HepG2 (cell line): ENCODE results near the gene TMEM63B. TPM values are rescaled to one million over a fixed set of nuclear protein-coding genes. Genes with fewer than 3 reads are reported as not detected.
A peak's percentile ranks its signal among the peaks of the same experiment; 100 is the strongest.

Experiments used
- ATAC-seq: fragments of 200-7000 bp; cut with Tn5 transposase; 3 replicates; pipeline ENCODE4 v1.9.1; 2020; ENCODE audit warnings: mild to moderate bottlenecking, moderate library complexity
- BruUV-seq: library from RNA; stranded (reverse); fragments of 400-500 nt; replicated peaks from 2 replicates; lab custom pipeline; 2021; lab: Mats Ljungman, UMichigan
- CTCF ChIA-PET: fragments of 300-600 bp; formaldehyde crosslinking; extraction: SDS; loops from one replicate; lab custom pipeline; 2021; ENCODE audit warnings: low total read pairs, inconsistent platforms, low intra/inter-chr PET ratio; lab: Yijun Ruan, JAX
- POLR2A ChIA-PET: fragments of 350-600 bp; sonication (Branson Sonifier 250); formaldehyde crosslinking; loops from one replicate; lab custom pipeline; 2020; ENCODE audit warnings: antibody characterized with exemption, inconsistent platforms; lab: Yijun Ruan, JAX
- DNase-seq: peaks from one replicate; pipeline ENCODE4 v3.0.0-alpha.2; 2015; ENCODE audit warnings: low spot score
- FAIRE-seq: peaks from 3 replicates; lab custom pipeline; 2011; peaks lifted over from hg19 to GRCh38; lab: Jason Lieb, UNC
- H2AFZ ChIP-seq: one replicate; pipeline ENCODE4 v1.6.1; 2011; ENCODE audit warnings: low read length, inconsistent platforms
- H3K27ac ChIP-seq: fragments of 300-600 bp; 3 replicates; pipeline ENCODE4 v1.8.0; 2011; ENCODE audit warnings: mixed run types, mild to moderate bottlenecking, mixed read lengths, low read length, inconsistent platforms; ENCODE audit not compliant: insufficient read depth; ENCODE audit errors: extremely low read length
- H3K27me3 ChIP-seq, 2 experiments: fragments of 200-600 bp in 1 of 2; 2 replicates in 1 of 2; 3 replicates in 1 of 2; pipeline versions ENCODE4 v1.6.0 to v1.8.0; 2011; ENCODE audit warnings: low read length in 2 of 2, mild to moderate bottlenecking in 2 of 2, moderate library complexity in 2 of 2, inconsistent platforms in 1 of 2; ENCODE audit not compliant: insufficient read depth in 2 of 2, control insufficient read depth in 1 of 2
- H3K36me3 ChIP-seq, 2 experiments: fragments of 200-600 bp in 1 of 2; replicated peaks in 1 of 2; 2 replicates in 1 of 2; 3 replicates in 1 of 2; pipeline versions ENCODE4 v1.5.1 to v1.8.0; 2011; ENCODE audit warnings: low read length in 2 of 2, inconsistent platforms in 1 of 2; ENCODE audit not compliant: insufficient read depth in 2 of 2, control insufficient read depth in 1 of 2
- H3K4me1 ChIP-seq: 2 replicates; pipeline ENCODE4 v1.5.1; 2012; ENCODE audit warnings: low read length, inconsistent platforms; ENCODE audit not compliant: insufficient read depth
- H3K4me2 ChIP-seq: 2 replicates; pipeline ENCODE4 v1.6.0; 2011; ENCODE audit warnings: low read depth, low read length, inconsistent platforms
- H3K4me3 ChIP-seq, 3 experiments: fragments of 200-600 bp in 1 of 3; sonication (generic), shearing (Covaris generic) in 1 of 3; replicated peaks in 1 of 3; 2 replicates each; pipeline ENCODE4 v1.5.1; 2011 to 2016; ENCODE audit warnings: low read length in 3 of 3, inconsistent platforms in 2 of 3, low read depth in 2 of 3, mild to moderate bottlenecking in 2 of 3, control low read depth in 1 of 3, mixed read lengths in 1 of 3; ENCODE audit not compliant: insufficient read depth in 1 of 3
- H3K79me2 ChIP-seq: one replicate; pipeline ENCODE4 v1.6.1; 2011; ENCODE audit warnings: low read length, inconsistent platforms; ENCODE audit not compliant: insufficient read depth
- H3K9ac ChIP-seq: 2 replicates; pipeline ENCODE4 v1.6.0; 2011; ENCODE audit warnings: mild to moderate bottlenecking, low read depth, low read length, inconsistent platforms; ENCODE audit not compliant: insufficient read depth
- H3K9me3 ChIP-seq: 2 replicates; pipeline ENCODE4 v1.5.1; 2012; ENCODE audit warnings: mild to moderate bottlenecking, low read length
- H4K20me1 ChIP-seq: 2 replicates; pipeline ENCODE4 v1.6.0; 2011; ENCODE audit warnings: inconsistent platforms, mild to moderate bottlenecking, low read length, moderate library complexity; ENCODE audit not compliant: insufficient read depth
- ARID4A ChIP-seq: sonication (generic); formaldehyde crosslinking; IDR thresholded peaks from 2 replicates; pipeline ENCODE4 v1.5.0; 2020; ENCODE audit warnings: mild to moderate bottlenecking, missing genetic modification reagents, borderline replicate concordance
- HNF1B ChIP-seq: sonication (generic); formaldehyde crosslinking; IDR thresholded peaks from 2 replicates; pipeline ENCODE4 v1.5.1; 2020; ENCODE audit warnings: mild to moderate bottlenecking, moderate library complexity, missing genetic modification reagents
- KAT8 ChIP-seq: IDR thresholded peaks from 2 replicates; pipeline ENCODE4 v1.6.1; 2016; ENCODE audit warnings: missing genetic modification reagents, missing compliant biosample characterization
- MTERF4 ChIP-seq: sonication (generic); formaldehyde crosslinking; IDR thresholded peaks from 2 replicates; pipeline ENCODE4 v1.8.0; 2023; ENCODE audit warnings: mild to moderate bottlenecking, missing genetic modification reagents
- SAP130 ChIP-seq: IDR thresholded peaks from 2 replicates; pipeline ENCODE4 v1.6.1; 2016; ENCODE audit warnings: low read depth
- ZNF292 ChIP-seq: sonication (generic); formaldehyde crosslinking; IDR thresholded peaks from 2 replicates; pipeline ENCODE4 v1.8.1; 2022; ENCODE audit warnings: mild to moderate bottlenecking, low read depth, missing genetic modification reagents, borderline replicate concordance
- ZNF790 ChIP-seq: sonication (generic); formaldehyde crosslinking; IDR thresholded peaks from 2 replicates; pipeline ENCODE4 v1.8.0; 2022; ENCODE audit warnings: missing genetic modification reagents, mild to moderate bottlenecking, borderline replicate concordance
- WGBS: methylation state at CpG from one replicate; pipeline ENCODE4 v1.1.6; 2017; ENCODE audit warnings: low lambda C conversion rate; 5-methylcytosine and 5-hydroxymethylcytosine counted together
- in situ Hi-C: cut with HindIII; loops from 2 replicates; pipeline ENCODE4 v1.10.0; 2017; ENCODE audit warnings: low pct_unique_long_range_greater_than_20kb; ENCODE audit not compliant: extremely low pct_ligation_motif_present
- intact Hi-C: fragments of 100-400 bp; cut with micrococcal nuclease; formaldehyde crosslinking; loops from one replicate; pipeline ENCODE4 v1.10.0; 2022; ENCODE audit not compliant: unreplicated experiment
- polyA plus RNA-seq, 8 experiments: library from polyadenylated mRNA; depleted of rRNA in 3 of 8; stranded (reverse) in 7 of 8; unstranded in 1 of 8; fragments of >200 nt; fragmentation: Illumina TruSeq in 4 of 8; extraction: Trizol in 4 of 8; gene quantifications; 2 replicates each; pipeline versions ENCODE4 v1.2.1 to v1.2.3, GENCODE V29; 2011 to 2016; ENCODE audit warnings: low read depth in 4 of 8, missing spikeins in 1 of 8, mixed read lengths in 1 of 8; ENCODE audit not compliant: insufficient read depth in 1 of 8
- total RNA-seq, 5 experiments: library from RNA; depleted of rRNA; stranded (reverse); fragments of >200 nt; fragmentation: Illumina TruSeq; extraction: Trizol; gene quantifications; 2 replicates each; pipeline ENCODE4 v1.2.3, GENCODE V29; 2016; ENCODE audit warnings: low read depth in 1 of 5
- TF ChIP-seq, protein P1 (sequence below): sonication (generic); formaldehyde crosslinking; conservative IDR thresholded peaks from 2 replicates; pipeline ENCODE4 v1.8.0; 2022; ENCODE audit warnings: low read depth, missing genetic modification reagents

The TMEM63B gene
- total and polyA plus RNA-seq, 2 of the 13 experiments (the other 11 are each of a cell fraction or from before 2014, with no cell fraction given), result 27.4 to 75.8 TPM

DNA sequence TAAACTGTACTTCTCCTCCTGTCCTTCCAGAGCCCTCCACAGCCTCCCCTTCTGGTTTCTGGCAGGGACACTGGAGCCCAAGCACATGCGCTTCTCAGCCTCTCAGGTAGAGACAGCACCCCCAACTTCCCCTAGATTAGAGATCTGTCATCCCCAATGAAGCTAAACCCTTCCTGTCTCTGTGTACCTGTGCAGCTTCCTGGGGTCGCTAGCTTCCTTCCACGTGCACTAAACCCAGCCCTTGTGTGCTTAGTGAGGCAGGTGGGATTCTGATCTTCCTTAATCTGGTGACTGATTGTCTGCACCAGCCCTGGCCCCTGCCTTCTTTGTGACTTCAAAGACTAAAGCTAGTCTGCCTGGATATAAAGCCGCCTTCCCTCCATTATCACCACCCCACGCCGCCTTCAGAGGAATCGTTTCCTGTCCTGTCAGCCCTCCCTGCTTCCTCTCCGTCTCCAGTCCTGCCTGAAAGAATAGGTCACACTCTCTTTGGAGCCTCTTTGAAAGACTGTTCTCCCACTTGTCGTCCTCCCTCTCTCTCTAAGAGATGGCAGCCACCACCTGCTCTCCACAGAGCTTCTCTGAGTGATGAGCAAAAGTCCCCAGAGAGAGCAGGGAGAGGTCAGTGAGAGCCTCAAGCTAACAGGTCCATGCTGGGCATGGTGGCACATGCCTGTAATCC lies 58.7 kb downstream of the TMEM63B start:
- H3K79me2 ChIP-seq, result no peaks in the 10 kb centered on the region
- ChIA-PET CTCF (no interaction called here), POLR2A (interaction anchor here (0.9 to 2.3 kb wide), 3 partner anchors 17 to 60 kb away, joined by 3 to 10 read pairs (median 6); partner anchors contain the start of gene HSP90AB1)
- peaks cover 59% of the 10 kb centered on the region for H3K4me1 ChIP-seq
- TF ChIP-seq ZNF790 (0 out of 2 replicates have a peak, but pooled peaks have one; percentile 51), MTERF4 (CRISPR knock-in tag) (0 out of 2 replicates have a peak, but pooled peaks have one; percentile 63), ZNF292 (CRISPR knock-in tag) (0 out of 2 replicates have a peak, but pooled peaks have one; percentile 25), HNF1B (0 out of 2 replicates have a peak, but pooled peaks have one; percentile 21), KAT8 (CRISPR knock-in tag) (peak; percentile 11; the same call in 1 of the 2 replicates), ARID4A (CRISPR knock-in tag) (no peak), SAP130 (0 out of 2 replicates have a peak, but pooled peaks have one; percentile 8)
- TF ChIP-seq, protein P1, sequence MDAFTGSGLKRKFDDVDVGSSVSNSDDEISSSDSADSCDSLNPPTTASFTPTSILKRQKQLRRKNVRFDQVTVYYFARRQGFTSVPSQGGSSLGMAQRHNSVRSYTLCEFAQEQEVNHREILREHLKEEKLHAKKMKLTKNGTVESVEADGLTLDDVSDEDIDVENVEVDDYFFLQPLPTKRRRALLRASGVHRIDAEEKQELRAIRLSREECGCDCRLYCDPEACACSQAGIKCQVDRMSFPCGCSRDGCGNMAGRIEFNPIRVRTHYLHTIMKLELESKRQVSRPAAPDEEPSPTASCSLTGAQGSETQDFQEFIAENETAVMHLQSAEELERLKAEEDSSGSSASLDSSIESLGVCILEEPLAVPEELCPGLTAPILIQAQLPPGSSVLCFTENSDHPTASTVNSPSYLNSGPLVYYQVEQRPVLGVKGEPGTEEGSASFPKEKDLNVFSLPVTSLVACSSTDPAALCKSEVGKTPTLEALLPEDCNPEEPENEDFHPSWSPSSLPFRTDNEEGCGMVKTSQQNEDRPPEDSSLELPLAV, result no peak
- intact Hi-C loops, result no loop called here
- no peaks in the 10 kb centered on the region for H3K36me3 ChIP-seq
- no peak overlapping the region for H3K9ac ChIP-seq
- no peak overlapping the region for H3K27ac ChIP-seq
- H4K20me1 ChIP-seq, result no peaks in the 10 kb centered on the region
- peaks cover 0 to 4% of the 10 kb centered on the region in 2 experiments; a peak in 3 of 5 replicates for H3K27me3 ChIP-seq
- ATAC-seq, result peak; percentile 50
- H2AFZ ChIP-seq, result no peak overlapping the region
- 0 out of 6 replicates have a peak overlapping the region, but pooled peaks of 1 of the 3 experiments have one; percentile 2 for H3K4me3 ChIP-seq
- in situ Hi-C loops, result no loop called here
- 33% methylated on average over 9 of the region's 9 CpGs for WGBS
- FAIRE-seq, result no peak
- no peaks in the 10 kb centered on the region for H3K9me3 ChIP-seq
- DNase-seq, result no peak
- peak overlapping the region; percentile 41 for H3K4me2 ChIP-seq
- BruUV-seq, result no TSS peak
